H1 (cell line): ENCODE data around the gene SLC39A2. TPM values are rescaled to one million over a fixed set of nuclear protein-coding genes. Genes with fewer than 3 reads are reported as not detected.

Source experiments
- MAX ChIP-seq: IDR thresholded peaks from 2 replicates; pipeline ENCODE4 v1.6.1; 2012; ENCODE audit warnings: inconsistent platforms
- POLR2A ChIP-seq, 2 experiments: IDR thresholded peaks; 1 replicate in 1 of 2; 2 replicates in 1 of 2; pipeline ENCODE4 v1.6.1; 2011; ENCODE audit warnings: low read depth in 2 of 2, low read length in 2 of 2, mild to moderate bottlenecking in 2 of 2; ENCODE audit errors: control extremely low read depth in 1 of 2
- USF2 ChIP-seq: IDR thresholded peaks from 2 replicates; pipeline ENCODE4 v1.6.1; 2011; ENCODE audit warnings: low read length, improper control_type of control experiment
- polyA plus RNA-seq, 7 experiments: library from polyadenylated mRNA; depleted of rRNA in 3 of 7; stranded (reverse) in 5 of 7; unstranded in 2 of 7; fragments of >200 nt in 5 of 7; fragments of 200-250 nt in 2 of 7; gene quantifications; 1 replicate in 5 of 7; 2 replicates in 1 of 7; 4 replicates in 1 of 7; pipeline versions ENCODE4 v1.2.1 to v1.2.3, GENCODE V29; 2011 to 2013; ENCODE audit warnings: missing spikeins in 2 of 7, mixed read lengths in 2 of 7
- total RNA-seq: library from RNA; stranded (reverse); fragmentation: NEBNext Ultra II Directional; extraction: Animal tissue kit (Norgen Biotek cat#: 25700); gene quantifications from 2 replicates; pipeline ENCODE4 v1.2.1, GENCODE V29; 2021

The SLC39A2 gene
- total and polyA plus RNA-seq, 2 of the 8 experiments (the other 6 are each of a cell fraction or from before 2014, with no cell fraction given), result 0.14 to 0.22 TPM

DNA sequence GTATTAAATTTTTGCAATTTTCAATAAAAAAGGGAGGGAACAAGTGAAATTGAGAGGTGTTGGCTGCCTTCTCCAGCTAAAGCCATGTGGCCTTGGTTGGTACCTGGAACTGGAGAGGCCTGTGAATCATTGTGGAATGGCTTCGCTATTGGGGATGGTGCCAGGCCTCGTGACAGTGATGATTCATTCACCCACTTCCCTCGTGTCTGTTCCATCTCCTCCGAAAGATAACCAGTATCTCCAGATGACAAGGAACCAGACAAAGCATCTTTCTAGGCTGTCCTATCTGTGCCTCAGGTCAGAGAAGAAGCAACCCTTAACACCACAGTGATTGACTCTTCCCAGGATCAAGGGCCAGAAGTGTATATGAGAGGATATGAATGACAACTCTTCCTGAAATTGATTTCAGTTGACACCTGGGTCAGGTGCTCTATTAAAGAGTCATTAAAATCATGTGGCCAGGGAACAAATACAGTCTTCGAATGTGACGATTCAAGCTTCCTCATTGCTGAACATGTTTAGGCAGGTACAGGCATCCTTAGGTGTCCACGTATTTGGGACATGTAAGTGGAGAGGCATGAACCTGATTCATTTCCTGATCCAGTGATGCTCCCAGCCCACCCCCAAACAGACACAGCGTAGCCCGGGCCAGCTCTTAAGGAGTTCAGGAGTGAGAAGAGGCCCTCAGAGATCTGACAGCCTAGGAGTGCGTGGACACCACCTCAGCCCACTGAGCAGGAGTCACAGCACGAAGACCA is 42.8 kb downstream of the SLC39A2 start, which contains the start of gene RNASE7 (continued):
- no peak for TF ChIP-seq POLR2A (IDR thresholded peaks at IDR 0.05; ENCODE audit: control extremely low read depth in 1 of 2, low read depth in 2 of 2, low read length in 2 of 2)
- no peak for TF ChIP-seq MAX
- TF ChIP-seq USF2, result no peak
- TF ChIP-seq, all 59 proteins: peak for 0
